ENCODE results near the gene DNAJC13. TPM values are rescaled to one million over a fixed set of nuclear protein-coding genes. Genes with fewer than 3 reads are reported as not detected.
A peak's percentile ranks its signal among the peaks of the same experiment; 100 is the strongest.

The DNAJC13 gene
- total RNA-seq, 4 donors from 2014 or later: 30.2 to 60.2 (median 47.0) TPM

DNA sequence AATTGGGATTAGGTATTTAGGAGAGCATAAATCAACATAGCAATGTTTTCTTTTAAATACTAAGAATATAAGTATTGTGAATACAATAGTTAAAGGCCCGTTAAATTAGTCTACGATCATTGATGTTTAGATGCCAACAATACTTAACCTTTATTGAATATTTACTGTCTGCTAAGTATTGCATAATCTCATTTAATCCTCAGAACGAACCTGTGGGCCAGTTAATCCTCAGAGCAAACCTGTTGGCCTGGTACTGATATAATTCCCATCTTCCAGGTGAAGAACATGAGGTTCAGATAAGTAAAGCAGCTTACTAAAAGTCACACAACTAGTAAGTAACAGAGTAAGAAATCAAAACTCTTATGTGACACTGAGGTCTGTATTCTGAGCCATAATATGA is 122.4 kb downstream of the DNAJC13 start:
- no peak for TF ChIP-seq CTCF (IDR thresholded peaks at IDR 0.05)
- ATAC-seq (ENCODE audit: low FRiP score) (no peak), DNase-seq (ENCODE audit: low spot score) (no peak)

GRCh38 chr3:132542577-132542976 is 125.3 kb downstream of the DNAJC13 start:
- no peak for DNase-seq (ENCODE audit: low spot score)
- TF ChIP-seq CTCF (IDR thresholded peaks at IDR 0.05): no peak
- no peak for ATAC-seq (ENCODE audit: low FRiP score)

GRCh38 chr3:132543011-132543739 is 125.9 kb downstream of the DNAJC13 start:
- ATAC-seq (ENCODE audit: low FRiP score) (peak; percentile 57), DNase-seq (ENCODE audit: low spot score) (no peak)
- TF ChIP-seq CTCF (IDR thresholded peaks at IDR 0.05): no peak

DNA sequence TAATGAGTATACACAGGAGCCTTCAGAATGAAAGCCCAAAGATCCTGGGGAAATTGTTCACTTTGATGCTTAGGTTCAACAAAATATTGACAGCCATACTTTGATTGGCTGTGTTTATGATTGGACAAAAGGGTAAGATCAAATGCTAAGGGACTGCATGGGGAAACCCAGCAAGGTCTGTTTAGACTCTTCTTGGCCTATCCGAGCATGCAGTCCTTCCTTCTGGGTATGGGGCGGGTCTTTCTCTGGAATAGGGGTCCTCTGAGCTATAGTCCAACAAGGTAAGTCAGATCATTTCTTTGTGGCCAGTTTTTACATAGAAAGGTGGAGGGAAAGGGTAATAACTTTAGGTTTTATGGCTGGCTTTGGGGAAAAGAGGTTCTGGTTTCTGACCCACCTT is 126.8 kb downstream of the DNAJC13 start:
- TF ChIP-seq CTCF (IDR thresholded peaks at IDR 0.05): no peak
- no peak for ATAC-seq (ENCODE audit: low FRiP score)
- no peak for DNase-seq (ENCODE audit: low spot score)

GRCh38 chr3:132545471-132545870 is 128.2 kb downstream of the DNAJC13 start:
- no peak for TF ChIP-seq CTCF (IDR thresholded peaks at IDR 0.05)
- no peak for ATAC-seq (ENCODE audit: low FRiP score)
- no peak for DNase-seq (ENCODE audit: low spot score)

DNA sequence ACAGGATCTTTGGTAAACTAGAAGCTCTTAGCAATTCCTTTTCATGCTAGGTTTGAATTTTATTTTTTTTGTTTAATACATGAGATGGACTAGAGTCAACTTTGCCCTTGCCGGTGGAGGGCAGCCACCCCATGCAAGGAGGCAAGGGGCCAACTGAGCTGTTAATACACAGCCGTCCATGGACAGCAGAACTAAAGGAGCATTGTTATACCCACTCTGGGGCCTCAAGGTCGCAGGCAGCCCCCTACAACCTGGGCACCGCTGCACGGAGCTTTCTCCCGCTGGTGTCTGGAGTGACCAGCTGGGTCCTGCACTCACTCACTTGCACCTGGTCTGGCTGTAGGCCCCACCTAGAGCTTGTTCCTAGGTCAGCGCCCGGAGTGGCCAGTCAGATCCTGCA is 131.9 kb downstream of the DNAJC13 start:
- TF ChIP-seq CTCF (IDR thresholded peaks at IDR 0.05): no peak
- no peak for DNase-seq (ENCODE audit: low spot score)
- no peak for ATAC-seq (ENCODE audit: low FRiP score)

DNA sequence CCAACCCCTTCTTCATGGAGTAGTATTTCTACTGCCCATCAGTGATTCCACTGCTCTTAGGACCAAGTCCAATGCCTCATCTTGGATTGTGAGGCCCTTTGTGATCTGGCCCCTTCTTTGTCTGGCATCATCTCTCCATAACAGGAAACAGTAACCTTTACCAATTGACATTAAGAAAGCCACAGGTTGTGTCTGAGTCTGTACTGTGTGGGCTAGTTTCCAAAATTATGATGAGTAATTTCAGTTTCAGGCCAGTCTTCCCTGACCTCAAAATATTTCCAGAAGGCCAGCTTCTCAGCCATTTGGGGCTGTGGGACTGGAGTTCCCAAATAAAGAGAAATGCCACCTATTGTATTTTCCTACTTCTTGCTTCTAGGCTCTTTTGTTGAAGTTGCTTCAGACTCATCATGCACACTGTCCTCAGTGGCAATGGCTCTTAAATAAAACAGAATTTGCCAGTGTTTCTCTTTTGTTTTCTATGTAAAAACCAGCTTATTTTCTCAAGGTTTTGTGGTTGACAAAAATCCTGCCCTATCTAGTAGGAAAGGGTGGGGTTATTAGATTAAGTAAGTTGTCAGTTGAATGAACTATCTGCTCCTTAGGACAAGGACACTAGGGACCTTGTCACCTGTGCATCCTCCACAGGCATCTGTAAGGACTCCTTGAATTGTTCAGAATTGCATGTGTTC is 132.7 kb downstream of the DNAJC13 start:
- ATAC-seq (ENCODE audit: low FRiP score) (peak; percentile 58), DNase-seq (ENCODE audit: low spot score) (no peak)
- TF ChIP-seq CTCF (IDR thresholded peaks at IDR 0.05): no peak

Measured in omental fat pad (tissue), 4 donors.